HPDE6-E6E7 (cell line): ENCODE measurements around the gene FXYD6.

Experiments used
- DNase-seq: peaks from one replicate; pipeline ENCODE4 v3.0.0; 2011; ENCODE audit warnings: missing footprints; ENCODE audit errors: extremely low spot score

FXYD6 gene

DNA sequence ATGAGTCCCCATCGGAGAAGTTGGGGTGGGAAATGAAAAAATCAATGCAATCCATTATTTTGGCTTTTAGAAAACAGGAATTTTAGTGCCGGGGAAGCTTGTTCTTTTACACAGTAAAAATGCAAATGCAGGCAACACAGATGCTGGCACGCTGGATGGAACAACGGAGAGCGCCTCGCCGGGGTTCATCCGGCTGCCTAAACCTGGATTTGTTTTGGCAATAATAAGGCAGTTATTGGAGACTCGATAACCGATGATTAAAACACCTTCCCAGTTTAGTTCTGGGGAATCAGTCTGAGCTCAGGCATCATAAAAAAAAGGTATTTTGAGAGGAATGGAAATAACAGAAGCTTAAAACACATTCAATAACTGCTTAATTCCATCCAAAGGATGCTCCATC, 82.3 kb downstream of the FXYD6 start:
- DNase-seq = no peak

- no peak for DNase-seq
Measured at GRCh38 chr11:117793583-117793982, 82.9 kb downstream of the FXYD6 start.

- no peak for DNase-seq
Measured at GRCh38 chr11:117792992-117793391, 83.5 kb downstream of the FXYD6 start.

DNA sequence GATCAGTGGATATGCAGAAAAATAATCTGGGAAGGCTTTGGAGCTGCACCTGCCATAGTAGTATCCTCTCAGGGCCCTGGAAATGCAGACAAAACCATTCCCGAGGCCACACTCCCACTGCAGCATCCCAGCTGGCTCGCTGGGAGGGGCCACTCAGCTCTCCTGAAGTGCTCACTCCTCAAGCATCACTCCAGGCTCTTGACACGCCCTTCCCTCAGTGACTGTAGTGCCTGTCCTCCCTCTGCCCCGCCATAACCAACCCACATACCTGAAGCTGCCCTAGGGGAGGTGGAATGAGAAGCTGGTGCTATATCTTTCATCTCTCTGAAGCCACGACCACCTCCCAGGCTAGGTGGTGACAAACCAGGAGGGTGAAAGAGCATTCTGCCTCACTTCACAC, 84.2 kb downstream of the FXYD6 start:
- no peak for DNase-seq

- DNase-seq = no peak
Measured at GRCh38 chr11:117790279-117790678, 86.2 kb downstream of the FXYD6 start.

DNA sequence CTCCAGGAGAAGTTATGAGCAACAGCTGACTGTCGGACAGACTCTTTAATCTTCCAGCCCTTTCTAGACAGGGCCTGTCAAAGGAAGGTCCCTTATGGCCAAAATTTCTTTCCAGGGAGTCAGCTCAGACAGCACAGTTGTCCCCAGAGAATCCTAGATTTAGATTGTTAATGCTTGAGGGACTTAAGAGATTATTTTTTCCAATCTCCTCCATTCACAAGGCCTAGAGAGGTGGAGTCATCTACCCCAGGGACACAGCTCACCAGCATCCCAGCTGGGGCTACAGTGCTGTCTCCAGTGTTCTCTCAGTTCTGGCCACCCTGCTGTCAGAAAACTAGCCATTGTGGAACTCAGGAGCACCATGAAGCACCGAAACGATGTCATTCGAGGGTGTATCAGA, 87.2 kb downstream of the FXYD6 start:
- no peak for DNase-seq
